GM12878 (cell line): ENCODE measurements around the gene IER3. TPM values are rescaled to one million over a fixed set of nuclear protein-coding genes. Genes with fewer than 3 reads are reported as not detected.

Experiments
- ATAC-seq: fragments of 200-7000 bp; cut with Tn5 transposase; 3 replicates; pipeline ENCODE4 v1.9.1; 2020; ENCODE audit warnings: mild to moderate bottlenecking, moderate library complexity
- BruUV-seq: library from RNA; stranded (reverse); fragments of 400-500 nt; replicated peaks from 2 replicates; lab custom pipeline; 2021; lab: Mats Ljungman, UMichigan
- CTCF ChIA-PET: fragments of 300-600 bp; sonication (Branson Sonifier 250); formaldehyde crosslinking; extraction: SDS; loops from one replicate; lab custom pipeline; 2021; ENCODE audit warnings: inconsistent platforms; lab: Yijun Ruan, JAX
- POLR2A ChIA-PET: fragments of 350-600 bp; formaldehyde crosslinking; extraction: SDS; loops from one replicate; lab custom pipeline; 2021; ENCODE audit warnings: inconsistent platforms; lab: Charles Lee
- RAD21 ChIA-PET: fragments of 300-600 bp; sonication (Branson Sonifier 250); formaldehyde crosslinking; loops from one replicate; lab custom pipeline; 2023; ENCODE audit warnings: antibody characterized with exemption; ENCODE audit not compliant: unreplicated experiment; lab: Charles Lee
- SMC1A ChIA-PET: fragments of 300-600 bp; sonication (Branson Sonifier 250); formaldehyde crosslinking; loops from one replicate; lab custom pipeline; 2023; ENCODE audit not compliant: unreplicated experiment, uncharacterized antibody; lab: Charles Lee
- DNase-seq: peaks from one replicate; pipeline ENCODE4 v3.0.0-alpha.2; 2011; ENCODE audit warnings: low read depth, low spot score
- FAIRE-seq: peaks from 3 replicates; lab custom pipeline; 2011; peaks lifted over from hg19 to GRCh38; lab: Jason Lieb, UNC
- H2AFZ ChIP-seq: 2 replicates; pipeline ENCODE4 v1.6.0; 2011; ENCODE audit warnings: low read depth, low read length, control low read depth; ENCODE audit not compliant: control insufficient read depth
- H3K27ac ChIP-seq: 2 replicates; pipeline ENCODE4 v1.5.1; 2011; ENCODE audit warnings: control low read depth; ENCODE audit not compliant: control insufficient read depth, insufficient read depth
- H3K27me3 ChIP-seq, 2 experiments: replicated peaks in 1 of 2; 2 replicates each; pipeline versions ENCODE4 v1.6.0 to v1.6.1; 2011; ENCODE audit warnings: low read length in 1 of 2; ENCODE audit not compliant: control insufficient read depth in 2 of 2, insufficient read depth in 2 of 2
- H3K36me3 ChIP-seq, 2 experiments: 2 replicates each; pipeline ENCODE4 v1.5.1; 2011; ENCODE audit warnings: low read length in 1 of 2; ENCODE audit not compliant: control insufficient read depth in 2 of 2, insufficient read depth in 2 of 2
- H3K4me1 ChIP-seq: 2 replicates; pipeline ENCODE4 v1.6.1; 2011; ENCODE audit warnings: mild to moderate bottlenecking, low read length, moderate library complexity, mixed read lengths; ENCODE audit not compliant: control insufficient read depth, insufficient read depth
- H3K4me2 ChIP-seq: 2 replicates; pipeline ENCODE4 v1.6.0; 2011; ENCODE audit warnings: control low read depth; ENCODE audit not compliant: control insufficient read depth, insufficient read depth
- H3K4me3 ChIP-seq: fragments of 200-600 bp; sonication (generic); 2 replicates; pipeline ENCODE4 v1.5.1; 2016
- H3K79me2 ChIP-seq: 2 replicates; pipeline ENCODE4 v1.6.0; 2011; ENCODE audit warnings: low read length; ENCODE audit not compliant: control insufficient read depth, insufficient read depth
- H3K9ac ChIP-seq: 2 replicates; pipeline ENCODE4 v1.8.0; 2011; ENCODE audit warnings: low read length, control low read depth, mixed read lengths; ENCODE audit not compliant: control insufficient read depth, insufficient read depth
- H3K9me3 ChIP-seq: replicated peaks from 3 replicates; pipeline ENCODE4 v1.5.1; 2011; ENCODE audit warnings: mild to moderate bottlenecking, low read length; ENCODE audit not compliant: control insufficient read depth, insufficient read depth
- H4K20me1 ChIP-seq: 2 replicates; pipeline ENCODE4 v1.6.0; 2011; ENCODE audit not compliant: control insufficient read depth, insufficient read depth
- CHD2 ChIP-seq: IDR thresholded peaks from 2 replicates; pipeline ENCODE4 v1.6.1; 2011; ENCODE audit warnings: low read depth, low read length, improper control_type of control experiment, borderline replicate concordance
- LARP7 ChIP-seq: fragments of 450-650 bp; IDR thresholded peaks from 2 replicates; pipeline ENCODE4 v1.6.1; 2017; ENCODE audit warnings: mild to moderate bottlenecking
- NFIC ChIP-seq: IDR thresholded peaks from 2 replicates; pipeline ENCODE4 v1.6.1; 2012; ENCODE audit warnings: low read depth, mild to moderate bottlenecking, inconsistent platforms, low read length, moderate library complexity
- NR2C2 ChIP-seq: IDR thresholded peaks from 2 replicates; pipeline ENCODE4 v1.6.1; 2011; ENCODE audit warnings: borderline replicate concordance, low read depth; ENCODE audit not compliant: control insufficient read depth, insufficient read length
- NRF1 ChIP-seq: conservative IDR thresholded peaks from 2 replicates; pipeline ENCODE4 v1.6.1; 2011; ENCODE audit warnings: mild to moderate bottlenecking, low read depth, low read length, improper control_type of control experiment
- PBX3 ChIP-seq: IDR thresholded peaks from 2 replicates; pipeline ENCODE4 v1.6.1; 2011; ENCODE audit warnings: mild to moderate bottlenecking, low read depth, low read length, moderate library complexity; ENCODE audit not compliant: insufficient replicate concordance
- PML ChIP-seq: IDR thresholded peaks from 2 replicates; pipeline ENCODE4 v1.6.1; 2012; ENCODE audit warnings: low read length, inconsistent platforms
- TARDBP ChIP-seq: IDR thresholded peaks from 2 replicates; pipeline ENCODE4 v1.6.1; 2016; ENCODE audit warnings: borderline replicate concordance
- TCF3 ChIP-seq: IDR thresholded peaks from 2 replicates; pipeline ENCODE4 v1.6.1; 2012; ENCODE audit warnings: low read depth, mild to moderate bottlenecking, low read length, borderline replicate concordance; ENCODE audit not compliant: insufficient read depth
- ZBED1 ChIP-seq: IDR thresholded peaks from 2 replicates; pipeline ENCODE4 v1.6.1; 2016; ENCODE audit warnings: borderline replicate concordance
- ZBTB4 ChIP-seq: fragments of 450-650 bp; formaldehyde crosslinking; IDR thresholded peaks from 2 replicates; pipeline ENCODE4 v1.4.0; 2022; ENCODE audit warnings: mild to moderate bottlenecking, moderate library complexity
- ZZZ3 ChIP-seq: IDR thresholded peaks from 2 replicates; pipeline ENCODE4 v1.6.1; 2011; ENCODE audit warnings: low read depth; ENCODE audit not compliant: control insufficient read depth, insufficient read length
- WGBS: methylation state at CpG from one replicate; pipeline ENCODE4 v1.1.6; 2016; ENCODE audit warnings: low lambda C conversion rate; ENCODE audit not compliant: insufficient replicate concordance, insufficient coverage; ENCODE audit errors: missing lambda C conversion rate; 5-methylcytosine and 5-hydroxymethylcytosine counted together
- in situ Hi-C: fragments of 300-500 bp; cut with MboI; formaldehyde crosslinking; loops from 9 replicates; pipeline ENCODE4 v1.14.3; 2018; ENCODE audit warnings: mixed read lengths
- intact Hi-C: fragments of 100-400 bp; cut with micrococcal nuclease; formaldehyde crosslinking; loops from one replicate; pipeline ENCODE4 v1.14.2; 2022; ENCODE audit not compliant: unreplicated experiment
- polyA plus RNA-seq, 11 experiments: library from polyadenylated mRNA; depleted of rRNA in 4 of 11; unstranded in 6 of 11; stranded (reverse) in 5 of 11; fragments of >200 nt; fragmentation: Nextera tagmentation in 4 of 11; fragmentation: Illumina TruSeq in 1 of 11; extraction: Ambion mirVana in 4 of 11; extraction: Trizol in 1 of 11; gene quantifications; 1 replicate in 1 of 11; 2 replicates in 10 of 11; pipeline versions ENCODE4 v1.2.1 to v1.2.3, GENCODE V29; 2011 to 2016; ENCODE audit warnings: inconsistent platforms in 2 of 11, missing spikeins in 2 of 11, low read depth in 1 of 11
- total RNA-seq, 4 experiments: library from RNA; depleted of rRNA in 3 of 4; stranded (reverse); fragments of >200 nt in 3 of 4; fragmentation: Illumina TruSeq in 1 of 4; extraction: Trizol in 1 of 4; gene quantifications; 2 replicates each; pipeline versions ENCODE4 v1.2.1 to v1.2.3, GENCODE V29; 2013 to 2021
- TF ChIP-seq, protein P1 (sequence below): IDR thresholded peaks from 2 replicates; pipeline ENCODE4 v1.6.1; 2011; ENCODE audit warnings: low read depth, mild to moderate bottlenecking, low read length, moderate library complexity, borderline replicate concordance; ENCODE audit errors: extremely low read depth
- TF ChIP-seq, protein P2 (sequence below): fragments of 450-650 bp; IDR thresholded peaks from 2 replicates; pipeline ENCODE4 v1.6.1; 2016; ENCODE audit warnings: mild to moderate bottlenecking
- TF ChIP-seq, protein P3 (sequence below): IDR thresholded peaks from 2 replicates; pipeline ENCODE4 v1.6.1; 2011; ENCODE audit warnings: borderline replicate concordance, low read depth, mild to moderate bottlenecking, moderate library complexity, low read length; ENCODE audit not compliant: insufficient read depth, poor library complexity, severe bottlenecking

The IER3 gene
- total and polyA plus RNA-seq, 10 of the 15 experiments (the other 5 are each of a cell fraction or from before 2014, with no cell fraction given) = 1.9 to 100 (median 32.3) TPM

DNA sequence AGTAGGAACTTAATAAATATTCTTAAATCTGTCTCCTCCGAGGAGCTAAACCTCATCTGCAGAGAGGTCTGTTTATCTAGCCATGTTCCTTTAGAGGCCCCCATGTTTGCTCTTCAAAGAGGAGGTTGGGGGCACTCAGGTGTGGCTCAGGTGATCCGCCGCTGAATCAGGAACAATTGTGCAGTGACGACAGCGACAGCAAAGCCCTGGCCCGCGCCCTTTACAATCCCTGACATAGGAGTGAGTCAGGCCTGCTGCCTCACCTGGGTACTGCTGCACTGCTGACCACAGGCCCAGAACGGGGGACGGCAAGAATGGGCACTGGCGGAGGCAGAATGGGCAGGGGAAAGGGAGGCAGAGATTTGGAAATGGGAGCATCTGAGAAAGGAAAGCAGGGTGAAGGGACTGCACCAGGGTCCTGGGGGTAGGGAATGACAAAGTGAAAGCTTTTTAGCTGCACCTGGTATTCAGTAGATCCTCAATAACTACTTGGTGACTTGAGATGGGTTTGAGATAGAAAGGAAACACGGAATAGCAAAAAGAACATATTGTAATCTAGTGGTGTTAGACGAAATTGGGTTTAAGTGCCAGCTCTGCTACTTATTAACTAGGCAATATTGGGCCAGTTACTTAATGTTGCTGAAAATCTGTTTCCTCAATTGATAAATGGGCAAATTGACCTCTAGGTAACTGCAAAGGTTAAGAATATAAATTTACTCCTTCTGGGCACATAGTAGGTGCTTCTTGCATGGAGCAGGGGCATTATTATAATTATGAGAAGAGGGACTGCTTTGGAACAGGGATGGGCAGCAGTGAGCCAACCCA lies 5.4 kb upstream of the IER3 start:
- FAIRE-seq (no peak), ATAC-seq (no peak), DNase-seq (no peak)
- no TSS peak for BruUV-seq
- ChIA-PET SMC1A (interaction anchor here (0.7 to 1.4 kb wide), 2 partner anchors 9 to 65 kb away, joined by 3 to 5 read pairs; no protein-coding TSS in a partner anchor), CTCF (interaction anchor here (1.4 kb wide), 1 partner anchor 12 kb away, joined by 5 read pairs; no protein-coding TSS in a partner anchor), RAD21 (no interaction called here), POLR2A (interaction anchor here (0.6 kb wide), 2 partner anchors 19 to 1869 kb away, joined by 3 to 4 read pairs; no protein-coding TSS in a partner anchor)
- Histone ChIP-seq H4K20me1 (no peaks in the 10 kb centered on the region), H3K9ac (no peak overlapping the region), H3K4me3 (no peak overlapping the region), H3K27ac (no peak overlapping the region), H3K79me2 (no peaks in the 10 kb centered on the region), H3K27me3 (no peaks in the 10 kb centered on the region), H3K4me2 (no peak overlapping the region), H3K9me3 (no peaks in the 10 kb centered on the region), H3K36me3 (no peaks in the 10 kb centered on the region), H2AFZ (no peak overlapping the region), H3K4me1 (no peaks in the 10 kb centered on the region)
- in situ Hi-C loops = no loop called here
- WGBS = 73% methylated on average over 12 of the region's 12 CpGs
- intact Hi-C loops = no loop called here
- TF ChIP-seq CHD2 = no peak
- TF ChIP-seq, protein P1, sequence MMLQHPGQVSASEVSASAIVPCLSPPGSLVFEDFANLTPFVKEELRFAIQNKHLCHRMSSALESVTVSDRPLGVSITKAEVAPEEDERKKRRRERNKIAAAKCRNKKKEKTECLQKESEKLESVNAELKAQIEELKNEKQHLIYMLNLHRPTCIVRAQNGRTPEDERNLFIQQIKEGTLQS = no peak
- TF ChIP-seq, protein P2, sequence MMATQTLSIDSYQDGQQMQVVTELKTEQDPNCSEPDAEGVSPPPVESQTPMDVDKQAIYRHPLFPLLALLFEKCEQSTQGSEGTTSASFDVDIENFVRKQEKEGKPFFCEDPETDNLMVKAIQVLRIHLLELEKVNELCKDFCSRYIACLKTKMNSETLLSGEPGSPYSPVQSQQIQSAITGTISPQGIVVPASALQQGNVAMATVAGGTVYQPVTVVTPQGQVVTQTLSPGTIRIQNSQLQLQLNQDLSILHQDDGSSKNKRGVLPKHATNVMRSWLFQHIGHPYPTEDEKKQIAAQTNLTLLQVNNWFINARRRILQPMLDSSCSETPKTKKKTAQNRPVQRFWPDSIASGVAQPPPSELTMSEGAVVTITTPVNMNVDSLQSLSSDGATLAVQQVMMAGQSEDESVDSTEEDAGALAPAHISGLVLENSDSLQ = no peak
- no peak for TF ChIP-seq PBX3
- no peak for TF ChIP-seq TARDBP
- TF ChIP-seq, protein P3, sequence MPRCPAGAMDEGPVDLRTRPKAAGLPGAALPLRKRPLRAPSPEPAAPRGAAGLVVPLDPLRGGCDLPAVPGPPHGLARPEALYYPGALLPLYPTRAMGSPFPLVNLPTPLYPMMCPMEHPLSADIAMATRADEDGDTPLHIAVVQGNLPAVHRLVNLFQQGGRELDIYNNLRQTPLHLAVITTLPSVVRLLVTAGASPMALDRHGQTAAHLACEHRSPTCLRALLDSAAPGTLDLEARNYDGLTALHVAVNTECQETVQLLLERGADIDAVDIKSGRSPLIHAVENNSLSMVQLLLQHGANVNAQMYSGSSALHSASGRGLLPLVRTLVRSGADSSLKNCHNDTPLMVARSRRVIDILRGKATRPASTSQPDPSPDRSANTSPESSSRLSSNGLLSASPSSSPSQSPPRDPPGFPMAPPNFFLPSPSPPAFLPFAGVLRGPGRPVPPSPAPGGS = no peak
- TF ChIP-seq ZBED1 = no peak
- no peak for TF ChIP-seq NR2C2
- TF ChIP-seq ZZZ3 = no peak
- no peak for TF ChIP-seq NFIC
- TF ChIP-seq TCF3 = no peak
- TF ChIP-seq ZBTB4 = no peak
- no peak for TF ChIP-seq LARP7
- no peak for TF ChIP-seq PML
- TF ChIP-seq NRF1 = no peak
